HUES64 (cell line): ENCODE results near the gene SLC4A1.

Experiments
- H3K27ac ChIP-seq: 2 replicates; pipeline ENCODE4 v1.7.0; 2013; ENCODE audit warnings: low read depth, low read length, inconsistent platforms
- H3K27me3 ChIP-seq: 2 replicates; pipeline ENCODE4 v1.6.1; 2013; ENCODE audit warnings: mild to moderate bottlenecking, low read length; ENCODE audit not compliant: insufficient read depth
- H3K36me3 ChIP-seq: 2 replicates; pipeline ENCODE4 v1.6.1; 2013; ENCODE audit warnings: mild to moderate bottlenecking, low read length; ENCODE audit not compliant: insufficient read depth
- H3K4me1 ChIP-seq: 2 replicates; pipeline ENCODE4 v1.6.1; 2013; ENCODE audit warnings: mild to moderate bottlenecking, low read length, moderate library complexity; ENCODE audit not compliant: insufficient read depth
- H3K4me3 ChIP-seq: 2 replicates; pipeline ENCODE4 v1.5.1; 2013; ENCODE audit warnings: mild to moderate bottlenecking, low read length, moderate library complexity
- H3K9ac ChIP-seq: 2 replicates; pipeline ENCODE4 v1.6.1; 2013; ENCODE audit warnings: mild to moderate bottlenecking, low read depth, low read length
- H3K9me3 ChIP-seq: 2 replicates; pipeline ENCODE4 v1.6.1; 2013; ENCODE audit warnings: low read depth, low read length; ENCODE audit not compliant: insufficient read depth
- WGBS: fragments of 150-250, 120-280 bp; methylation state at CpG from one replicate; pipeline ENCODE4 v1.1.7; 2013; ENCODE audit warnings: missing lambda C conversion rate; 5-methylcytosine and 5-hydroxymethylcytosine counted together

SLC4A1 gene

GRCh38 chr17:44283344-44284023, 15.5 kb upstream of the SLC4A1 start:
- Histone ChIP-seq H3K36me3 (no peaks in the 10 kb centered on the region), H3K4me3 (no peak overlapping the region), H3K27ac (no peak overlapping the region), H3K4me1 (peaks cover 12% of the 10 kb centered on the region), H3K9me3 (no peaks in the 10 kb centered on the region), H3K27me3 (no peaks in the 10 kb centered on the region), H3K9ac (no peak overlapping the region)
- 93% methylated on average over 8 of the region's 8 CpGs for WGBS

GRCh38 chr17:44282264-44282663, 14.3 kb upstream of the SLC4A1 start:
- no peak overlapping the region for H3K9ac ChIP-seq
- WGBS: 89% methylated on average over 3 of the region's 3 CpGs
- no peak overlapping the region for H3K4me3 ChIP-seq
- H3K36me3 ChIP-seq: no peaks in the 10 kb centered on the region
- H3K27me3 ChIP-seq: no peaks in the 10 kb centered on the region
- H3K27ac ChIP-seq: no peak overlapping the region
- H3K9me3 ChIP-seq: no peaks in the 10 kb centered on the region
- peaks cover 12% of the 10 kb centered on the region for H3K4me1 ChIP-seq

- Histone ChIP-seq H3K27me3 (no peaks in the 10 kb centered on the region), H3K4me3 (no peak overlapping the region), H3K36me3 (no peaks in the 10 kb centered on the region), H3K27ac (no peak overlapping the region), H3K9me3 (no peaks in the 10 kb centered on the region), H3K9ac (no peak overlapping the region), H3K4me1 (peaks cover 12% of the 10 kb centered on the region)
- 91% methylated on average over 2 of the region's 2 CpGs for WGBS
Observed at GRCh38 chr17:44281570-44281969, 13.6 kb upstream of the SLC4A1 start.

- H3K4me3 ChIP-seq: no peak overlapping the region
- H3K9me3 ChIP-seq: no peaks in the 10 kb centered on the region
- no peak overlapping the region for H3K27ac ChIP-seq
- 86% methylated on average over 12 of the region's 12 CpGs for WGBS
- H3K4me1 ChIP-seq: peaks cover 12% of the 10 kb centered on the region
- H3K36me3 ChIP-seq: no peaks in the 10 kb centered on the region
- no peak overlapping the region for H3K9ac ChIP-seq
- no peaks in the 10 kb centered on the region for H3K27me3 ChIP-seq
Observed at GRCh38 chr17:44280392-44280937, 12.5 kb upstream of the SLC4A1 start.

- Histone ChIP-seq H3K9me3 (no peaks in the 10 kb centered on the region), H3K9ac (no peak overlapping the region), H3K27me3 (no peaks in the 10 kb centered on the region), H3K4me3 (no peak overlapping the region), H3K27ac (peak overlapping the region; percentile 20; the same call in 1 of the 2 replicates), H3K4me1 (peaks cover 12% of the 10 kb centered on the region), H3K36me3 (no peaks in the 10 kb centered on the region)
- WGBS: 35% methylated on average over 20 of the region's 20 CpGs
Observed at GRCh38 chr17:44279666-44280391, 11.9 kb upstream of the SLC4A1 start.

GRCh38 chr17:44279346-44279665, 11.4 kb upstream of the SLC4A1 start:
- Histone ChIP-seq H3K9me3 (no peaks in the 10 kb centered on the region), H3K9ac (no peak overlapping the region), H3K4me3 (no peak overlapping the region), H3K4me1 (peaks cover 12% of the 10 kb centered on the region), H3K27me3 (no peaks in the 10 kb centered on the region), H3K36me3 (no peaks in the 10 kb centered on the region), H3K27ac (peak overlapping the region; percentile 20; the same call in 1 of the 2 replicates)
- 100% methylated on average over 1 of the region's 2 CpGs for WGBS

- Histone ChIP-seq H3K4me1 (peaks cover 18% of the 10 kb centered on the region), H3K27me3 (no peaks in the 10 kb centered on the region), H3K27ac (no peak overlapping the region), H3K4me3 (no peak overlapping the region), H3K36me3 (no peaks in the 10 kb centered on the region), H3K9me3 (no peaks in the 10 kb centered on the region), H3K9ac (no peak overlapping the region)
- WGBS: 95% methylated on average over 4 of the region's 4 CpGs
Observed at GRCh38 chr17:44277976-44278375, 10.0 kb upstream of the SLC4A1 start.

- H3K9me3 ChIP-seq: no peaks in the 10 kb centered on the region
- H3K4me3 ChIP-seq: no peak overlapping the region
- WGBS: 62% methylated on average over 4 of the region's 5 CpGs
- H3K27ac ChIP-seq: no peak overlapping the region
- H3K27me3 ChIP-seq: no peaks in the 10 kb centered on the region
- peaks cover 5% of the 10 kb centered on the region; the same call in 1 of the 2 replicates for H3K4me1 ChIP-seq
- no peak overlapping the region for H3K9ac ChIP-seq
- H3K36me3 ChIP-seq: no peaks in the 10 kb centered on the region
Observed at GRCh38 chr17:44273607-44274006, 5.7 kb upstream of the SLC4A1 start.

GRCh38 chr17:44272954-44273353, 5.0 kb upstream of the SLC4A1 start:
- Histone ChIP-seq H3K9ac (no peak overlapping the region), H3K27me3 (no peaks in the 10 kb centered on the region), H3K4me1 (peaks cover 5% of the 10 kb centered on the region; the same call in 1 of the 2 replicates), H3K27ac (no peak overlapping the region), H3K4me3 (no peak overlapping the region), H3K9me3 (no peaks in the 10 kb centered on the region), H3K36me3 (no peaks in the 10 kb centered on the region)
- 85% methylated on average over 6 of the region's 6 CpGs for WGBS

GRCh38 chr17:44272321-44272951, 4.5 kb upstream of the SLC4A1 start:
- H3K9ac ChIP-seq: no peak overlapping the region
- no peaks in the 10 kb centered on the region for H3K9me3 ChIP-seq
- no peak overlapping the region for H3K4me3 ChIP-seq
- peaks cover 5% of the 10 kb centered on the region; the same call in 1 of the 2 replicates for H3K4me1 ChIP-seq
- H3K36me3 ChIP-seq: no peaks in the 10 kb centered on the region
- no peaks in the 10 kb centered on the region for H3K27me3 ChIP-seq
- 77% methylated on average over 13 of the region's 13 CpGs for WGBS
- H3K27ac ChIP-seq: no peak overlapping the region
